HepG2 (cell line): ENCODE data around the gene RXFP2. TPM values are rescaled to one million over a fixed set of nuclear protein-coding genes. Genes with fewer than 3 reads are reported as not detected.

Experiments used
- ATAC-seq: fragments of 200-7000 bp; cut with Tn5 transposase; 3 replicates; pipeline ENCODE4 v1.9.1; 2020; ENCODE audit warnings: mild to moderate bottlenecking, moderate library complexity
- BruUV-seq: library from RNA; stranded (reverse); fragments of 400-500 nt; replicated peaks from 2 replicates; lab custom pipeline; 2021; lab: Mats Ljungman, UMichigan
- CTCF ChIA-PET: fragments of 300-600 bp; formaldehyde crosslinking; extraction: SDS; loops from one replicate; lab custom pipeline; 2021; ENCODE audit warnings: low total read pairs, inconsistent platforms, low intra/inter-chr PET ratio; lab: Yijun Ruan, JAX
- POLR2A ChIA-PET: fragments of 350-600 bp; sonication (Branson Sonifier 250); formaldehyde crosslinking; loops from one replicate; lab custom pipeline; 2020; ENCODE audit warnings: antibody characterized with exemption, inconsistent platforms; lab: Yijun Ruan, JAX
- DNase-seq: peaks from one replicate; pipeline ENCODE4 v3.0.0-alpha.2; 2015; ENCODE audit warnings: low spot score
- FAIRE-seq: peaks from 3 replicates; lab custom pipeline; 2011; peaks lifted over from hg19 to GRCh38; lab: Jason Lieb, UNC
- H2AFZ ChIP-seq: one replicate; pipeline ENCODE4 v1.6.1; 2011; ENCODE audit warnings: low read length, inconsistent platforms
- H3K27ac ChIP-seq: fragments of 300-600 bp; 3 replicates; pipeline ENCODE4 v1.8.0; 2011; ENCODE audit warnings: mixed run types, mild to moderate bottlenecking, mixed read lengths, low read length, inconsistent platforms; ENCODE audit not compliant: insufficient read depth; ENCODE audit errors: extremely low read length
- H3K27me3 ChIP-seq, 2 experiments: fragments of 200-600 bp in 1 of 2; 2 replicates in 1 of 2; 3 replicates in 1 of 2; pipeline versions ENCODE4 v1.6.0 to v1.8.0; 2011; ENCODE audit warnings: low read length in 2 of 2, mild to moderate bottlenecking in 2 of 2, moderate library complexity in 2 of 2, inconsistent platforms in 1 of 2; ENCODE audit not compliant: insufficient read depth in 2 of 2, control insufficient read depth in 1 of 2
- H3K36me3 ChIP-seq, 2 experiments: fragments of 200-600 bp in 1 of 2; replicated peaks in 1 of 2; 2 replicates in 1 of 2; 3 replicates in 1 of 2; pipeline versions ENCODE4 v1.5.1 to v1.8.0; 2011; ENCODE audit warnings: low read length in 2 of 2, inconsistent platforms in 1 of 2; ENCODE audit not compliant: insufficient read depth in 2 of 2, control insufficient read depth in 1 of 2
- H3K4me1 ChIP-seq: 2 replicates; pipeline ENCODE4 v1.5.1; 2012; ENCODE audit warnings: low read length, inconsistent platforms; ENCODE audit not compliant: insufficient read depth
- H3K4me2 ChIP-seq: 2 replicates; pipeline ENCODE4 v1.6.0; 2011; ENCODE audit warnings: low read depth, low read length, inconsistent platforms
- H3K4me3 ChIP-seq, 3 experiments: fragments of 200-600 bp in 1 of 3; sonication (generic), shearing (Covaris generic) in 1 of 3; replicated peaks in 1 of 3; 2 replicates each; pipeline ENCODE4 v1.5.1; 2011 to 2016; ENCODE audit warnings: low read length in 3 of 3, inconsistent platforms in 2 of 3, low read depth in 2 of 3, mild to moderate bottlenecking in 2 of 3, control low read depth in 1 of 3, mixed read lengths in 1 of 3; ENCODE audit not compliant: insufficient read depth in 1 of 3
- H3K79me2 ChIP-seq: one replicate; pipeline ENCODE4 v1.6.1; 2011; ENCODE audit warnings: low read length, inconsistent platforms; ENCODE audit not compliant: insufficient read depth
- H3K9ac ChIP-seq: 2 replicates; pipeline ENCODE4 v1.6.0; 2011; ENCODE audit warnings: mild to moderate bottlenecking, low read depth, low read length, inconsistent platforms; ENCODE audit not compliant: insufficient read depth
- H3K9me3 ChIP-seq: 2 replicates; pipeline ENCODE4 v1.5.1; 2012; ENCODE audit warnings: mild to moderate bottlenecking, low read length
- H4K20me1 ChIP-seq: 2 replicates; pipeline ENCODE4 v1.6.0; 2011; ENCODE audit warnings: inconsistent platforms, mild to moderate bottlenecking, low read length, moderate library complexity; ENCODE audit not compliant: insufficient read depth
- CREB1 ChIP-seq, 2 experiments: fragments of 450-650 bp in 1 of 2; IDR thresholded peaks; 2 replicates each; pipeline ENCODE4 v1.6.1; 2016 to 2017; ENCODE audit warnings: control low read depth in 1 of 2, mild to moderate bottlenecking in 1 of 2, missing compliant biosample characterization in 1 of 2, missing genetic modification characterization in 1 of 2
- FOSL2 ChIP-seq: sonication (generic); formaldehyde crosslinking; IDR thresholded peaks from 2 replicates; pipeline ENCODE4 v1.4.0; 2020; ENCODE audit warnings: missing genetic modification reagents
- HOXA3 ChIP-seq: sonication (generic); formaldehyde crosslinking; IDR thresholded peaks from 2 replicates; pipeline ENCODE4 v1.5.0; 2020; ENCODE audit warnings: missing genetic modification reagents
- TAF1 ChIP-seq: sonication (generic); formaldehyde crosslinking; IDR thresholded peaks from 2 replicates; pipeline ENCODE4 v1.4.0; 2020; ENCODE audit warnings: missing genetic modification reagents
- WIZ ChIP-seq: sonication (generic); formaldehyde crosslinking; IDR thresholded peaks from 2 replicates; pipeline ENCODE4 v1.5.1; 2020; ENCODE audit warnings: mild to moderate bottlenecking, missing genetic modification reagents
- ZNF772 ChIP-seq: sonication (generic); formaldehyde crosslinking; IDR thresholded peaks from 2 replicates; pipeline ENCODE4 v1.5.0; 2020; ENCODE audit warnings: mild to moderate bottlenecking, missing genetic modification reagents
- WGBS: methylation state at CpG from one replicate; pipeline ENCODE4 v1.1.6; 2017; ENCODE audit warnings: low lambda C conversion rate; 5-methylcytosine and 5-hydroxymethylcytosine counted together
- in situ Hi-C: cut with HindIII; loops from 2 replicates; pipeline ENCODE4 v1.10.0; 2017; ENCODE audit warnings: low pct_unique_long_range_greater_than_20kb; ENCODE audit not compliant: extremely low pct_ligation_motif_present
- intact Hi-C: fragments of 100-400 bp; cut with micrococcal nuclease; formaldehyde crosslinking; loops from one replicate; pipeline ENCODE4 v1.10.0; 2022; ENCODE audit not compliant: unreplicated experiment
- polyA plus RNA-seq, 8 experiments: library from polyadenylated mRNA; depleted of rRNA in 3 of 8; stranded (reverse) in 7 of 8; unstranded in 1 of 8; fragments of >200 nt; fragmentation: Illumina TruSeq in 4 of 8; extraction: Trizol in 4 of 8; gene quantifications; 2 replicates each; pipeline versions ENCODE4 v1.2.1 to v1.2.3, GENCODE V29; 2011 to 2016; ENCODE audit warnings: low read depth in 4 of 8, missing spikeins in 1 of 8, mixed read lengths in 1 of 8; ENCODE audit not compliant: insufficient read depth in 1 of 8
- total RNA-seq, 5 experiments: library from RNA; depleted of rRNA; stranded (reverse); fragments of >200 nt; fragmentation: Illumina TruSeq; extraction: Trizol; gene quantifications; 2 replicates each; pipeline ENCODE4 v1.2.3, GENCODE V29; 2016; ENCODE audit warnings: low read depth in 1 of 5
- TF ChIP-seq, protein P1 (sequence below): sonication (generic); formaldehyde crosslinking; IDR thresholded peaks from 2 replicates; pipeline ENCODE4 v1.5.1; 2020; ENCODE audit warnings: mild to moderate bottlenecking, missing genetic modification reagents

Gene RXFP2
- total and polyA plus RNA-seq, 2 of the 13 experiments (the other 11 are each of a cell fraction or from before 2014, with no cell fraction given) = not detected

- Histone ChIP-seq H3K27me3 (peaks cover 0 to 3% of the 10 kb centered on the region in 2 experiments; a peak in 1 of 5 replicates), H3K4me3 (no peak overlapping the region), H4K20me1 (no peaks in the 10 kb centered on the region), H3K27ac (no peak overlapping the region), H3K9me3 (no peaks in the 10 kb centered on the region), H3K4me1 (no peaks in the 10 kb centered on the region), H3K79me2 (no peaks in the 10 kb centered on the region), H2AFZ (no peak overlapping the region), H3K36me3 (no peaks in the 10 kb centered on the region), H3K4me2 (no peak overlapping the region), H3K9ac (no peak overlapping the region)
- whole genome bisulfite sequencing = 4% methylated on average over 1 of the region's 1 CpG
- CTCF ChIA-PET = no interaction called here
- no TSS peak for BruUV-seq
- ATAC-seq (no peak), FAIRE-seq (no peak), DNase-seq (peak; percentile 5)
- intact Hi-C loops = no loop called here
- in situ Hi-C loops = no loop called here
- POLR2A ChIA-PET = no interaction called here
- TF ChIP-seq WIZ (CRISPR knock-in tag) = no peak
- no peak for TF ChIP-seq ZNF772 (CRISPR knock-in tag)
- no peak for TF ChIP-seq TAF1 (CRISPR knock-in tag)
- peak; percentile 39; the same call in 1 of the 2 replicates for TF ChIP-seq FOSL2
Observed at GRCh38 chr13:31835932-31836331, 96.6 kb downstream of the RXFP2 start.

GRCh38 chr13:31843044-31843443 lies 103.7 kb downstream of the RXFP2 start:
- TF ChIP-seq HOXA3 (CRISPR knock-in tag) (no peak), CREB1 (IDR thresholded peaks at IDR 0.05) (peak; percentile 68), CREB1 (CRISPR knock-in tag; IDR thresholded peaks at IDR 0.05) (no peak)
- TF ChIP-seq, protein P1, sequence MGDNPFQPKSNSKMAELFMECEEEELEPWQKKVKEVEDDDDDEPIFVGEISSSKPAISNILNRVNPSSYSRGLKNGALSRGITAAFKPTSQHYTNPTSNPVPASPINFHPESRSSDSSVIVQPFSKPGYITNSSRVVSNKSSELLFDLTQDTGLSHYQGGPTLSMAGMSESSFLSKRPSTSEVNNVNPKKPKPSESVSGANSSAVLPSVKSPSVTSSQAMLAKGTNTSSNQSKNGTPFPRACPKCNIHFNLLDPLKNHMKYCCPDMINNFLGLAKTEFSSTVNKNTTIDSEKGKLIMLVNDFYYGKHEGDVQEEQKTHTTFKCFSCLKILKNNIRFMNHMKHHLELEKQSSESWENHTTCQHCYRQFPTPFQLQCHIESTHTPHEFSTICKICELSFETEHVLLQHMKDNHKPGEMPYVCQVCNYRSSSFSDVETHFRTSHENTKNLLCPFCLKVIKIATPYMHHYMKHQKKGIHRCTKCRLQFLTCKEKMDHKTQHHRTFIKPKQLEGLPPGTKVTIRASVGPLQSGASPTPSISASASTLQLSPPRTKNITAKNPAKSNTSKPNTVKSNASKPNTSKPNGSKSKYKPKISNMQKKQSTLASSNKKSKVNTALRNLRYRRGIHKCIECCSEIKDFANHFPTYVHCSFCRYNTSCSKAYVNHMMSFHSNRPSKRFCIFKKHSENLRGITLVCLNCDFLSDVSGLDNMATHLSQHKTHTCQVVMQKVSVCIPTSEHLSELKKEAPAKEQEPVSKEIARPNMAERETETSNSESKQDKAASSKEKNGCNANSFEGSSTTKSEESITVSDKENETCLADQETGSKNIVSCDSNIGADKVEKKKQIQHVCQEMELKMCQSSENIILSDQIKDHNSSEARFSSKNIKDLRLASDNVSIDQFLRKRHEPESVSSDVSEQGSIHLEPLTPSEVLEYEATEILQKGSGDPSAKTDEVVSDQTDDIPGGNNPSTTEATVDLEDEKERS (CRISPR knock-in tag) = no peak
- H3K4me3 ChIP-seq = no peak overlapping the region
- no peaks in the 10 kb centered on the region for H3K9me3 ChIP-seq
- ChIA-PET CTCF (no interaction called here), POLR2A (no interaction called here)
- no TSS peak for BruUV-seq
- no peaks in the 10 kb centered on the region for H3K36me3 ChIP-seq
- no peaks in the 10 kb centered on the region for H3K79me2 ChIP-seq
- in situ Hi-C loops = no loop called here
- no peak overlapping the region for H3K27ac ChIP-seq
- WGBS = 11% methylated on average over 6 of the region's 6 CpGs
- peaks cover 4% of the 10 kb centered on the region; the same call in 1 of the 2 replicates for H3K4me1 ChIP-seq
- H2AFZ ChIP-seq = no peak overlapping the region
- DNase-seq (no peak), ATAC-seq (no peak), FAIRE-seq (no peak)
- peaks cover 2 to 18% of the 10 kb centered on the region in 2 experiments; a peak in 4 of 5 replicates for H3K27me3 ChIP-seq
- no peak overlapping the region for H3K9ac ChIP-seq
- no peaks in the 10 kb centered on the region; the same call in 1 of the 2 replicates for H4K20me1 ChIP-seq
- intact Hi-C loops = no loop called here
- H3K4me2 ChIP-seq = no peak overlapping the region
